SK-N-MC (cell line): ENCODE results near the gene MYBPC1.

Source experiments
- EZH2 ChIP-seq: fragments of 200-600 bp; sonication (generic); IDR thresholded peaks from one replicate; pipeline ENCODE4 v1.6.1; 2017; ENCODE audit warnings: antibody characterized with exemption
- POLR2AphosphoS5 ChIP-seq: IDR thresholded peaks from 2 replicates; pipeline ENCODE4 v1.6.1; 2012; ENCODE audit warnings: mild to moderate bottlenecking, low read depth, low read length, borderline replicate concordance

- TF ChIP-seq POLR2AphosphoS5 (no peak), EZH2 (no peak)
Measured at GRCh38 chr12:101675555-101675954, 80.8 kb downstream of the MYBPC1 start.
